ENCODE data around the gene VPS52.

Gene VPS52

GRCh38 chr6:33204415-33205190 is 67.1 kb downstream of the VPS52 start, which contains the start of gene HSD17B8:
HSD17B8 (plus strand) TSS chr6:33204655; CDS start chr6:33204669, 14 bp downstream.
- ATAC-seq, result peak; percentile 81
- TF ChIP-seq TCF4 (CRISPR knock-in tag; IDR thresholded peaks at IDR 0.05; ENCODE audit: borderline replicate concordance), result no peak
- TF ChIP-seq POU6F1 (CRISPR knock-in tag; IDR thresholded peaks at IDR 0.05; ENCODE audit: borderline replicate concordance, low read depth), result no peak
- TF ChIP-seq ZFP30 (CRISPR knock-in tag; IDR thresholded peaks at IDR 0.05), result no peak
- TF ChIP-seq ISL1 (CRISPR knock-in tag; IDR thresholded peaks at IDR 0.05), result no peak
- no peak for TF ChIP-seq CSDC2 (CRISPR knock-in tag; IDR thresholded peaks at IDR 0.05)
- TF ChIP-seq ZFP3 (CRISPR knock-in tag; IDR thresholded peaks at IDR 0.05), result no peak
- no peak for TF ChIP-seq ZNF565 (CRISPR knock-in tag; conservative IDR thresholded peaks at IDR 0.05; ENCODE audit: low read depth)
- TF ChIP-seq OSR1 (CRISPR knock-in tag; IDR thresholded peaks at IDR 0.05), result no peak
- no peak for TF ChIP-seq RARB (CRISPR knock-in tag; IDR thresholded peaks at IDR 0.05)
- no peak for TF ChIP-seq CSRNP3 (CRISPR knock-in tag; IDR thresholded peaks at IDR 0.05)
- TF ChIP-seq SNAI2 (CRISPR knock-in tag; IDR thresholded peaks at IDR 0.05), result no peak
- TF ChIP-seq ZC3H10 (CRISPR knock-in tag; IDR thresholded peaks at IDR 0.05), result no peak
- no peak for TF ChIP-seq ZNF70 (CRISPR knock-in tag; IDR thresholded peaks at IDR 0.05)

- TF ChIP-seq ZNF565 (CRISPR knock-in tag; conservative IDR thresholded peaks at IDR 0.05; ENCODE audit: low read depth) (no peak), TOX (CRISPR knock-in tag; IDR thresholded peaks at IDR 0.05; ENCODE audit: borderline replicate concordance) (no peak), GLIS3 (CRISPR knock-in tag; IDR thresholded peaks at IDR 0.05) (no peak), CREB5 (CRISPR knock-in tag; IDR thresholded peaks at IDR 0.05; ENCODE audit: low read depth) (no peak), PATZ1 (CRISPR knock-in tag; IDR thresholded peaks at IDR 0.05; ENCODE audit: borderline replicate concordance) (no peak), SNAI2 (CRISPR knock-in tag; IDR thresholded peaks at IDR 0.05) (no peak), OSR1 (CRISPR knock-in tag; IDR thresholded peaks at IDR 0.05) (no peak), ESRRG (CRISPR knock-in tag; IDR thresholded peaks at IDR 0.05) (no peak), ZFP30 (CRISPR knock-in tag; IDR thresholded peaks at IDR 0.05) (no peak), RARB (CRISPR knock-in tag; IDR thresholded peaks at IDR 0.05) (no peak)
- no peak for ATAC-seq
Measured at GRCh38 chr6:33204165-33204414, 67.6 kb downstream of the VPS52 start.

- no peak for ATAC-seq
- no peak for TF ChIP-seq CSDC2 (CRISPR knock-in tag; IDR thresholded peaks at IDR 0.05)
- TF ChIP-seq CREB5 (CRISPR knock-in tag; IDR thresholded peaks at IDR 0.05; ENCODE audit: low read depth), result no peak
- no peak for TF ChIP-seq CSRNP3 (CRISPR knock-in tag; IDR thresholded peaks at IDR 0.05)
- no peak for TF ChIP-seq OSR1 (CRISPR knock-in tag; IDR thresholded peaks at IDR 0.05)
- TF ChIP-seq PPARA (CRISPR knock-in tag; IDR thresholded peaks at IDR 0.05; ENCODE audit: borderline replicate concordance), result no peak
- no peak for TF ChIP-seq TCF4 (CRISPR knock-in tag; IDR thresholded peaks at IDR 0.05; ENCODE audit: borderline replicate concordance)
Measured at GRCh38 chr6:33203443-33204164, 68.1 kb downstream of the VPS52 start.
